ENCODE data around the gene HNRNPLL. TPM values are rescaled to one million over a fixed set of nuclear protein-coding genes. Genes with fewer than 3 reads are reported as not detected.

HNRNPLL gene
- total RNA-seq, 2 experiments from 2014 or later: 50.6 to 52.2 TPM

DNA sequence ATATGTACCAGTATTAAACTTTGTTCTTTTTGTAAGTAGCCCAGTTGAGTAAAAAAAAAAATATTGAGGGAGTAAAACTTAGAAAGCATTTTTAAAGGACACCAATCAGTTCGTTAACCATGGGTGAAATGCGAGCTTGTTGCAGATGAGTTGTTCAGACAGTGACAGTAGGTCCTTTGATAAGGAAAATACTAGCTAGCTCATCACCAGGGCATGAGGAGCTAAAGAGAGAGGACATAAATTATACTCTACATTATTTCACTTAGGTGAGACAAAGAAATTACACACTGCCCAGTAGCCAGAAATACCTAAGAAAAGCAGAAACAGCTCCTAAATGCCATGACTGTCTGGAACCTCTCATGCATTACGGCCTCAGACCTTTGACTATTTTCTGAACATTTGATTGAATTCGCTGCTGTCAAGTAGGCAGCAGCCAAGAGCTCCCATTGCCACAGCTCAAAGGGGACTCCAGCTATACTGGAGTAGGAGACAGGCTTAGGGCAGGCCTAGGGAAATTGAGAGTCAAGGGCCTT is 2.6 kb upstream of the HNRNPLL start:
- peaks cover 44% of the 10 kb centered on the region for H3K4me1 Mint-ChIP-seq
- no peaks in the 10 kb centered on the region for H3K27me3 Mint-ChIP-seq
- no peak overlapping the region for H3K27ac Mint-ChIP-seq
- H3K36me3 Mint-ChIP-seq: peaks cover 14% of the 10 kb centered on the region
- no peak overlapping the region for H3K4me3 Mint-ChIP-seq
- H3K9me3 Mint-ChIP-seq: peaks cover 5% of the 10 kb centered on the region
- no peak for DNase-seq

DNA sequence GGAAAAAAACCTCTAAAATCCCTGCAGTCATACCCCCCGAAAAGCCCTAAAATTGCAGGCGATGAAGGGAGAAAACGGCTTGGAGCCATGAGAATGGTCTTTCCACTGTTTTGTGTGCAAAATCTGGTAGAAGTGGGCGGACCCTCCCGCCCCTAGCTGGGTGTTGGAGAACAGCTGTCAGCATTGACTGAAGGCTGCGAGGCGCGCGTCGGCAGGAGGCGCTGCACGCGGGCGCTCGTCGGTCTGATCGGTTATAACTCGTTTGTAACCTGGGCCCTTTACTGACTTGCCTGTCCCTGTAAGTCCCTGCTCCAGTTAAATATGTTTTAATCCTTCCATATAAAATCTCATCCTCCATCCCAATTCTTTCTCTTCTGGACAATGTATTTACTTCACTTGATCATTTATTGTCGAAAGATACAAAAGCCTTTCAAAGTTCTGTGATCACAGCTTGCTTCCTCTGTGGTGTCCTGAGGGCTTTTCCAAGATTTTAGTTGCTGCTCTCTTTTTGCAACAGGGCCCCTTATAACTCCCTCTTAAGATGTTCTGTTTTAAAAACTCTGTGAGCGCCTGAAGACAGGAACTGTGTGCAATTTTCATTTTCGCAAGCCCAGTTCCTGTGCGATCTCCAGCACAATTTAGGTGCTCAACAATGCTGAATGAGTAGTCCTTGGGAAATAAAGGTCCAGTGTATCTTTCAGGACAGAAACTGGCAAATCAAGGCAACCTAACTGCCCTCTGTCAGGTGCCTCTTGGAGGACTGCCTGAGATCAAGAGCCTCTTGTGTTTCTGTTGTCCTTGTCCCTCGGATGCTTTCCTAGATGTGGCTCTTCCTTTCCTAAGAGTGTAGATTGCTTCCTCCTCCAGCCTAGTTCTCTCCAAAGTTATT is 918 bp upstream of the HNRNPLL start:
- H3K4me1 Mint-ChIP-seq: peaks cover 44% of the 10 kb centered on the region
- DNase-seq: peak; percentile 83
- no peaks in the 10 kb centered on the region for H3K27me3 Mint-ChIP-seq
- peak overlapping the region; percentile 89 for H3K27ac Mint-ChIP-seq
- peaks cover 13% of the 10 kb centered on the region for H3K36me3 Mint-ChIP-seq
- no peaks in the 10 kb centered on the region for H3K9me3 Mint-ChIP-seq
- H3K4me3 Mint-ChIP-seq: peak overlapping the region; percentile 86

- H3K27me3 Mint-ChIP-seq: no peaks in the 10 kb centered on the region
- H3K4me3 Mint-ChIP-seq: peak overlapping the region; percentile 86
- peak; percentile 53 for DNase-seq
- H3K9me3 Mint-ChIP-seq: no peaks in the 10 kb centered on the region
- peaks cover 47% of the 10 kb centered on the region for H3K4me1 Mint-ChIP-seq
- peaks cover 14% of the 10 kb centered on the region for H3K36me3 Mint-ChIP-seq
- H3K27ac Mint-ChIP-seq: peak overlapping the region; percentile 80
Measured at GRCh38 chr2:38602136-38602731, 494 bp downstream of the HNRNPLL start.

DNA sequence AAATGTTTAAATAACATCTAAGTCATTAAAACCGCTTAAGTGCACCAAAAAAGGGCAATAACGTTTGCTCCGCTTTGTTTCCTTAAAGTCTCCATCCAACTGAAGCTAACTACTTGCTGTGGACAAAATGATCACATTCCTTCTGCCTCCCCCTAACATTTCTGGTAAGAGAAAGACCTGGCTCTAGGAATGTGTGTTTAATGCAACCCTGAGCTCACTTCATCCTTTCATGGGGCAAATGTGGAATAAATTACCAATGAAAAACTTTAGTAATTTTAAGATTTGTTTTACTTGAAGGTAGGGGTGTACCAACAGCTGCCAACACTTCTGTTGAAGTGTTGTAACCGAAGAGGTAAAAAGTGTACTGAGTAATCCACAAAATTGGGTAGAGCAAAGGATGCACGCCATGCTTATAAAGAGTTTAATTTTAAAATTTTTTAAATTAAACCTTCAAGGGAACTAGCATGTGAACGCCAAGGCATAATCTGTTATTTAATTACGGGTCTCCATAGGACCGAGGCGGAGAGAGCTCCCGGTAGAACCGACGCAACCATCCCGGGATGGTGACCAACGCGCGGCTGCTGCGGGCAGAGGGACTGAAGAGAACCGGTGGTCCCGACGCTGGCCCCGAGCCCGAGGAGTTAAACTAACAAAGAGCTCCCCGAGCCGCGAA is 1.1 kb downstream of the HNRNPLL start:
- Mint-ChIP-seq H3K27me3 (no peaks in the 10 kb centered on the region), H3K4me3 (peak overlapping the region; percentile 86), H3K36me3 (peaks cover 18% of the 10 kb centered on the region), H3K27ac (peak overlapping the region; percentile 82), H3K4me1 (peaks cover 53% of the 10 kb centered on the region), H3K9me3 (no peaks in the 10 kb centered on the region)
- no peak for DNase-seq

DNA sequence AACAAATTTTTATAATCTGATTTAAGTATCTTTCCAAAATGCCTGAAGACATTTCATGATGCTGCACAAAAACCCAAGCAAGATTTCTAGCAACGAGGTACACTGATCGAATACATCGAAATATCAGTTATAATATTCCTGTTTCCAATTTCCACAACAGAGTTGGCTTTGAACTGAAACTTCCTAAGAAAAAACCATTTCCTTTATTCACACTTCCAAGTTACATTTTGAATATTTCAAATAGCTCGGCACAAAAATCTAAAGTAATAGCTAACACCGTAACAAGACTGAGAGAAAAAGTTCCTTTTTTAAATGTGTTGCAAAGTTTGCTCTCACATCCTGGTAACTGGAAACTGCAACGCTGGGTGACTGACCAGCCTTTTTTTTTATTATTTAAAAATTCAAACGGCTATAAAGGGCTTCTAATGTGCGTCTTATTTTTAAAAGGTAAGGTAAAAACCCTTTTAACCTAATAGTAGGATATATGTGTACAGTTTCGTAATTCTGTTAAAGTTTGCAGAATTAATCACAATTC is 1.7 kb downstream of the HNRNPLL start:
- H3K27me3 Mint-ChIP-seq: no peaks in the 10 kb centered on the region
- H3K36me3 Mint-ChIP-seq: peaks cover 21% of the 10 kb centered on the region
- H3K27ac Mint-ChIP-seq: peak overlapping the region; percentile 72
- no peak for DNase-seq
- H3K4me1 Mint-ChIP-seq: peaks cover 55% of the 10 kb centered on the region
- no peaks in the 10 kb centered on the region for H3K9me3 Mint-ChIP-seq
- H3K4me3 Mint-ChIP-seq: peak overlapping the region; percentile 86

DNA sequence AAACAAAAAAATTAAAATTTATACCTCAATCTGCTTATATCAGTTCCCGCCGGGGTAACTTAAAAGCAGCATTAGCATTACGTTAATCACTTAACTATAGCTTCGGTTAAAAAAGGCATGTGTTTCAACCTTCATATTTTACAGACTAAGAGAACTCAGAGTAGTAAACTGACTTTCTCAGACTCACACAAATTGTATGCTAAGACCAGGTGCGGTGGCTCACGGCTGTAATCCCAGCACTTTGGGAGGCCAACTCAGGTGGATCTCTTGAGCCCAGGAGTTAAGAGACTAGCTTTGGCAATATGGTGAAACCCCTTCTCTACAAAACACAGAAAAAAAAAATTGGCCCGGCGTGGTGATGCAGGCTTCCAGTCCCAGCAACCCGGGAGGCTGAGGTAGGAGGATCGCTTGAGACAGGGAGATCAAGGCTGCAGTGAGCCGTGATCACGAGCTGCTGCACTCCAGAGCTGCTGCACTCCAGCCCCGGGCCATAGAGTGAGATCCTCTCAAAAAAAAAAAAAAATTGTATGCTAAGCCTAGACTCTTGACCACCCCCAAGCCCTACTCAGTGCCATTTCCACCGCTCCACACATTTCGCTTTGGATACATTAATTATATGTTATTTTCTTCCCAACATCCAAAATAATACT is 2.4 kb downstream of the HNRNPLL start:
- H3K9me3 Mint-ChIP-seq: no peaks in the 10 kb centered on the region
- peaks cover 21% of the 10 kb centered on the region for H3K36me3 Mint-ChIP-seq
- H3K27ac Mint-ChIP-seq: peak overlapping the region; percentile 72
- no peak for DNase-seq
- peak overlapping the region; percentile 86 for H3K4me3 Mint-ChIP-seq
- peaks cover 57% of the 10 kb centered on the region for H3K4me1 Mint-ChIP-seq
- H3K27me3 Mint-ChIP-seq: no peaks in the 10 kb centered on the region

DNA sequence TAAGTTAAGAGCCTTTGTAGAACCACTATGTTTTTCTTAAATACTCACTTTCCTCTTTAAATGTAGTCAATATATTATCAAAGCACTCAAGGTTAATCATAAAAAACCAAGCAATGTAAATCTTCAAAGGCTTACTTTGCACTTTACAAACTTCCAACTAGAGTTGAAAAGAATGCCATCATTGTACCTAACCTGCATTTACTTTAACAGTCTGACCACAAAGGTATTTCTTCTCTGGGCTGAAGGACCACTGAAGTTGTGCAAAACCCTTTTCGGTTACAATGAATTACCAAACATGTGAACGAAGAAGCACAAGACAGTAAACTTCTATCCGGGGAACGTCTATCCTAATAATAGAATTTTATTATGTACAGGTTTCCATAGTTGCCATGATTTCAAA is 3.0 kb downstream of the HNRNPLL start:
- H3K4me3 Mint-ChIP-seq: peak overlapping the region; percentile 86
- peak overlapping the region; percentile 11 for H3K27ac Mint-ChIP-seq
- peaks cover 22% of the 10 kb centered on the region for H3K36me3 Mint-ChIP-seq
- H3K27me3 Mint-ChIP-seq: no peaks in the 10 kb centered on the region
- DNase-seq: no peak
- no peaks in the 10 kb centered on the region for H3K9me3 Mint-ChIP-seq
- peaks cover 57% of the 10 kb centered on the region for H3K4me1 Mint-ChIP-seq

- Mint-ChIP-seq H3K27ac (no peak overlapping the region), H3K36me3 (peaks cover 22% of the 10 kb centered on the region), H3K9me3 (no peaks in the 10 kb centered on the region), H3K4me1 (peaks cover 51% of the 10 kb centered on the region), H3K4me3 (peak overlapping the region; percentile 86), H3K27me3 (no peaks in the 10 kb centered on the region)
- no peak for DNase-seq
Measured at GRCh38 chr2:38598991-38599295, 3.8 kb downstream of the HNRNPLL start.

DNA sequence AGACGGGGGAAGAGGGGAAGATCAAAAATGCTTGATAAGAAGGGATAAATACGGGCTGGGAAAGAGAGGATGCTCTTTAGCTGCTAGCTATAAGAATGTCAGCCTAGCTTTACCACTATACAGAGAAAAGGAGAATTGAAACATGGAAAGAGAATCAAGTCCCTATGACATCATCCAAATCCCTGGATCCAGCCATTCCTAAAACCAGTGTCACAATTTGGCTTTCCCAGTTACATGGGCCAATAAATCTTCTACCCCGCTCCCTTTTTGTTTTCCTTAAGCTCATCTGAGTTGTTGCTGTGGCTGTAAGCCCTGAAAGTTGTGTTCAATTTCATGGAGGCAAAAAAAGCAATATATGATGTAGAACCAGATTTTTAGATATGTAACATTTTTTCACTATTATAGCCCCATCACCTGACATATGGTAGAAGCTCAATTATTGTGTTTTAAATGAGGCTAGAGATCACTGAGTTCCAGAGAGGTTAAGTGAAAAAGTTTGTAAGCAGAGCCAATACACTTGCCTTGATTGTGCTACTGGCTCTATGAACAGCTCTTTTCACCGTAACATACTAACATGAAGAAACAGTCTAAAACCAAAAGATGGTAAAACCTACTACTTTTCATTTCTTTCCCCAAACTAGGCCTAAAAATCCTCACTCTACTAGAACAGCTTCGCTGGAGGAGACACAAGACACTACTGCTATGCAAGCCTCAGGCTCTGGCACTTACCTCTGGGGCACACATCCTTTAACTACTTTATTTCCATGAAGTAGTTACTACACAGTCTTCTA is 4.3 kb downstream of the HNRNPLL start:
- Mint-ChIP-seq H3K36me3 (peaks cover 22% of the 10 kb centered on the region), H3K4me1 (peaks cover 45% of the 10 kb centered on the region), H3K4me3 (no peak overlapping the region), H3K27ac (no peak overlapping the region), H3K27me3 (no peaks in the 10 kb centered on the region), H3K9me3 (no peaks in the 10 kb centered on the region)
- no peak for DNase-seq

GRCh38 chr2:38597115-38597514 is 5.6 kb downstream of the HNRNPLL start:
- no peaks in the 10 kb centered on the region for H3K27me3 Mint-ChIP-seq
- no peak for DNase-seq
- peaks cover 22% of the 10 kb centered on the region for H3K36me3 Mint-ChIP-seq
- H3K4me1 Mint-ChIP-seq: peaks cover 48% of the 10 kb centered on the region
- H3K9me3 Mint-ChIP-seq: no peaks in the 10 kb centered on the region
- no peak overlapping the region for H3K27ac Mint-ChIP-seq
- H3K4me3 Mint-ChIP-seq: no peak overlapping the region

DNA sequence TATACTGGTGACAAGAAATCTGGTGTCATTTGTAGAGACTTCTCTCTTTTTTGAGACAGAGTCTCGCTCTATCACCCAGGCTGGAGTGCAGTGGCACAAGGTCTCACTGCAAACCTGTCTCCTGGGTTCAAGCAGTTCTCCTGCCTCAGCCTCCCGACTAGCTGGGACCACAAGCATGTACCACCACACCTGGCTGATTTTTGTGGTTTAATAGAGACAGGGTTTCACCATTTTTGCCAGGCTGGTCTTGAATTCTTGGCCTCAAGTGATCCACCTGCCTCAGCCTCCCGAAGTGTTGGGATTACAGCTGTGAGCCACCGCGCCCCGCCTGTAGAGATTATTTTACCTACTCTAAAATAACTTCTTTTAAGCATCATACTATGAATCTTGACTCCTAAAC is 6.5 kb downstream of the HNRNPLL start:
- no peaks in the 10 kb centered on the region for H3K9me3 Mint-ChIP-seq
- H3K4me1 Mint-ChIP-seq: peaks cover 48% of the 10 kb centered on the region
- H3K4me3 Mint-ChIP-seq: no peak overlapping the region
- DNase-seq: no peak
- peaks cover 19% of the 10 kb centered on the region for H3K36me3 Mint-ChIP-seq
- no peaks in the 10 kb centered on the region for H3K27me3 Mint-ChIP-seq
- H3K27ac Mint-ChIP-seq: no peak overlapping the region

- Mint-ChIP-seq H3K27me3 (no peaks in the 10 kb centered on the region), H3K9me3 (no peaks in the 10 kb centered on the region), H3K36me3 (peaks cover 26% of the 10 kb centered on the region), H3K27ac (no peak overlapping the region), H3K4me1 (peaks cover 38% of the 10 kb centered on the region), H3K4me3 (no peak overlapping the region)
- DNase-seq: no peak
Measured at GRCh38 chr2:38592951-38593350, 9.8 kb downstream of the HNRNPLL start.

DNA sequence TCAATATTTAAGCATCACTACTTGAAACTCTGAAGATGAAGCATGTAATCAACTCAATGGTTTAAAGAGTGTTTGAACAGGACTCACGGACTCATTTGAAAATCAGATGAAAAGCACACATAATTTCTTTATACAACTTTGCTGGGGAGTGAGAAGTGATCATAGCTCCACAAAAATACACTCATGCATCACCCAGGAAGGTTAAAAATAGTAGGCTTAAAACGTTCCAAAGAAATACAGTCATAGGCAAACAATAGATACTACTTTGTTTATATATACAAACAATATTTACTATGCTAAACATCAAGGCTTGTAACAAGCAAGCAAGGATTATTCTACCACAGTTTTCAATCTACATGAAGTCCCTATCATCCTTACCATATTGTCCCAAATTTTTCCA is 11.6 kb downstream of the HNRNPLL start:
- Mint-ChIP-seq H3K36me3 (peaks cover 24% of the 10 kb centered on the region), H3K4me3 (no peak overlapping the region), H3K4me1 (peaks cover 33% of the 10 kb centered on the region), H3K27ac (no peak overlapping the region), H3K27me3 (no peaks in the 10 kb centered on the region), H3K9me3 (no peaks in the 10 kb centered on the region)
- no peak for DNase-seq

DNA sequence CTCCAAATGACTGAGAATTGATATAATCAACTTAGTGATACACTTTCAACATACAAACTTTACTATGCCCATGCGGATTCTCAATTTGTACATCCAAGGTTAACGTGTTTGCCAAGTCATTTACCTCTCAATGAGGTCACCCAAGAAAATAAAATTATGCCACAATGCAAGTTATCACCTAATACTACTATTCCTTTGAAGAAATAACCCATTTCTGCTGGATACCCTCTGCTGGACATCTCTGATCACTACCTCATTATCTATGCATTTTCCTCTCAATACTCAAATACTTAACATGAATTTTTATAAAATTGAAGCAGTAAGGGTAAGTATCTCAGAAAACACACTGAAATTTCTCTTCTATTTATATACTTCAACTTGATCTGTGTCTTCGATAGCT is 12.7 kb downstream of the HNRNPLL start:
- Mint-ChIP-seq H3K4me3 (no peak overlapping the region), H3K9me3 (no peaks in the 10 kb centered on the region)

More for the DNA sequence above, 12.7 kb downstream of the HNRNPLL start:
- no peak for DNase-seq
- H3K36me3 Mint-ChIP-seq: peaks cover 27% of the 10 kb centered on the region
- H3K27me3 Mint-ChIP-seq: no peaks in the 10 kb centered on the region
- no peak overlapping the region for H3K27ac Mint-ChIP-seq
- H3K4me1 Mint-ChIP-seq: peaks cover 30% of the 10 kb centered on the region
